ENCODE results near the gene GIN1.

GRCh38 chr5:103093727-103094126 is 26.2 kb downstream of the GIN1 start:
- TF ChIP-seq CTCF (IDR thresholded peaks at IDR 0.05; ENCODE audit: low read depth, low read length, missing input control) (no peak), RAD21 (IDR thresholded peaks at IDR 0.05) (no peak), RXRA (IDR thresholded peaks at IDR 0.05) (no peak), TAF1 (conservative IDR thresholded peaks at IDR 0.05) (no peak), YY1 (IDR thresholded peaks at IDR 0.05) (no peak)
- TF ChIP-seq, protein P1, sequence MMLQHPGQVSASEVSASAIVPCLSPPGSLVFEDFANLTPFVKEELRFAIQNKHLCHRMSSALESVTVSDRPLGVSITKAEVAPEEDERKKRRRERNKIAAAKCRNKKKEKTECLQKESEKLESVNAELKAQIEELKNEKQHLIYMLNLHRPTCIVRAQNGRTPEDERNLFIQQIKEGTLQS (IDR thresholded peaks at IDR 0.05): no peak
- TF ChIP-seq, protein P2, sequence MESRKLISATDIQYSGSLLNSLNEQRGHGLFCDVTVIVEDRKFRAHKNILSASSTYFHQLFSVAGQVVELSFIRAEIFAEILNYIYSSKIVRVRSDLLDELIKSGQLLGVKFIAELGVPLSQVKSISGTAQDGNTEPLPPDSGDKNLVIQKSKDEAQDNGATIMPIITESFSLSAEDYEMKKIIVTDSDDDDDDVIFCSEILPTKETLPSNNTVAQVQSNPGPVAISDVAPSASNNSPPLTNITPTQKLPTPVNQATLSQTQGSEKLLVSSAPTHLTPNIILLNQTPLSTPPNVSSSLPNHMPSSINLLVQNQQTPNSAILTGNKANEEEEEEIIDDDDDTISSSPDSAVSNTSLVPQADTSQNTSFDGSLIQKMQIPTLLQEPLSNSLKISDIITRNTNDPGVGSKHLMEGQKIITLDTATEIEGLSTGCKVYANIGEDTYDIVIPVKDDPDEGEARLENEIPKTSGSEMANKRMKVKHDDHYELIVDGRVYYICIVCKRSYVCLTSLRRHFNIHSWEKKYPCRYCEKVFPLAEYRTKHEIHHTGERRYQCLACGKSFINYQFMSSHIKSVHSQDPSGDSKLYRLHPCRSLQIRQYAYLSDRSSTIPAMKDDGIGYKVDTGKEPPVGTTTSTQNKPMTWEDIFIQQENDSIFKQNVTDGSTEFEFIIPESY (IDR thresholded peaks at IDR 0.05): no peak

Data from liver (tissue), 3 donors.